SH-SY5Y (cell line): ENCODE data around the gene GK.

ENCODE experiments used
- GATA2 ChIP-seq: IDR thresholded peaks from 2 replicates; pipeline ENCODE4 v1.6.1; 2011; ENCODE audit warnings: mild to moderate bottlenecking, low read depth, low read length
- GATA3 ChIP-seq: IDR thresholded peaks from 2 replicates; pipeline ENCODE4 v1.6.1; 2011; ENCODE audit warnings: low read depth, mild to moderate bottlenecking, low read length, moderate library complexity

GRCh38 chrX:30612250-30612655 lies 41.0 kb upstream of the GK start:
- no peak for TF ChIP-seq GATA2
- TF ChIP-seq GATA3, result no peak
